Pancreas (tissue), 10 donors: ENCODE results near the gene TTLL5. TPM values are rescaled to one million over a fixed set of nuclear protein-coding genes. Genes with fewer than 3 reads are reported as not detected.

Experiments used
- ATAC-seq, 4 donors: fragments of 200-7000 bp; cut with Tn5 transposase; one replicate each; pipeline versions ENCODE4 v1.8.0 to v1.9.1; 2020; ENCODE audit warnings: mild to moderate bottlenecking in 4 of 4, moderate library complexity in 4 of 4
- DNase-seq, 6 donors: peaks; one replicate each; pipeline ENCODE4 v3.0.0-alpha.2; 2020
- FAIRE-seq: peaks from 2 replicates; lab custom pipeline; 2012; peaks lifted over from hg19 to GRCh38; lab: Jason Lieb, UNC
- H3K27ac ChIP-seq, 4 donors: fragments of 200-600 bp; sonication (generic); 1 replicate in 3 of 4; 2 replicates in 1 of 4; pipeline versions ENCODE4 v1.5.0 to v1.8.0; 2020
- H3K27me3 ChIP-seq, 4 donors: fragments of 200-600 bp; one replicate each; pipeline ENCODE4 v1.8.0; 2021
- H3K36me3 ChIP-seq, 3 donors: fragments of 200-600 bp; sonication (generic) in 1 of 3; one replicate each; pipeline versions ENCODE4 v1.5.0 to v1.8.0; 2020 to 2021
- H3K4me1 ChIP-seq, 3 donors: fragments of 200-600 bp; one replicate each; pipeline ENCODE4 v1.8.0; 2021
- H3K4me3 ChIP-seq, 4 donors: fragments of 200-600 bp; sonication (generic) in 2 of 4; one replicate each; pipeline versions ENCODE4 v1.5.0 to v1.8.0; 2020 to 2021
- H3K9me3 ChIP-seq, 4 donors: fragments of 200-600 bp; one replicate each; pipeline ENCODE4 v1.8.0; 2021
- WGBS, 2 donors: extraction: QIAGEN DNeasy Blood & Tissue Kit; methylation state at CpG; one replicate each; pipeline ENCODE4 v1.1.7; 2013; 5-methylcytosine and 5-hydroxymethylcytosine counted together
- intact Hi-C, 3 donors: fragments of 100-400 bp; cut with DNase I; formaldehyde crosslinking; loops; one replicate each; pipeline versions ENCODE4 v1.11.1 to v1.14.2; 2022
- polyA plus RNA-seq, 2 donors: library from polyadenylated mRNA; stranded (reverse); fragments of 200-250 nt; gene quantifications; one replicate each; pipeline ENCODE4 v1.2.3, GENCODE V29; 2013
- total RNA-seq, 6 donors: library from RNA; stranded (reverse); fragmentation: NEBNext Ultra II Directional in 4 of 6; extraction: Animal tissue kit (Norgen Biotek cat#: 25700) in 4 of 6; gene quantifications; one replicate each; pipeline versions ENCODE4 v1.2.1 to v1.2.4, GENCODE V29; 2021 to 2023
- TF ChIP-seq, protein P1 (sequence below), 4 donors: fragments of 200-600 bp; sonication (generic) in 3 of 4; IDR thresholded peaks; one replicate each; pipeline versions ENCODE4 v1.5.0 to v1.8.0; 2021; ENCODE audit warnings: antibody characterized with exemption in 4 of 4
- donor health status: healthy with polysubstance abuse.
- donor health status: DM: no; HTN: no; CAD: no; lungs with moderate emphysema.
- donor health status: DM: no; HTN: no; CAD: no.
- donor health status: control.
- donor health status: control.
- donor health status: Bipolar disorder and iron deficiency.
- donor health status: DM: yes; HTN: yes; CAD: no.
- donor health status: DM: no; HTN: no; CAD: no.
- donor health status: DM: no; HTN: no; CAD: no.
- donor health status: DM: yes; HTN: yes; CAD: no.

The TTLL5 gene
- total and polyA plus RNA-seq, 8 donors, result 7.6 to 22.6 (median 12.0) TPM

DNA sequence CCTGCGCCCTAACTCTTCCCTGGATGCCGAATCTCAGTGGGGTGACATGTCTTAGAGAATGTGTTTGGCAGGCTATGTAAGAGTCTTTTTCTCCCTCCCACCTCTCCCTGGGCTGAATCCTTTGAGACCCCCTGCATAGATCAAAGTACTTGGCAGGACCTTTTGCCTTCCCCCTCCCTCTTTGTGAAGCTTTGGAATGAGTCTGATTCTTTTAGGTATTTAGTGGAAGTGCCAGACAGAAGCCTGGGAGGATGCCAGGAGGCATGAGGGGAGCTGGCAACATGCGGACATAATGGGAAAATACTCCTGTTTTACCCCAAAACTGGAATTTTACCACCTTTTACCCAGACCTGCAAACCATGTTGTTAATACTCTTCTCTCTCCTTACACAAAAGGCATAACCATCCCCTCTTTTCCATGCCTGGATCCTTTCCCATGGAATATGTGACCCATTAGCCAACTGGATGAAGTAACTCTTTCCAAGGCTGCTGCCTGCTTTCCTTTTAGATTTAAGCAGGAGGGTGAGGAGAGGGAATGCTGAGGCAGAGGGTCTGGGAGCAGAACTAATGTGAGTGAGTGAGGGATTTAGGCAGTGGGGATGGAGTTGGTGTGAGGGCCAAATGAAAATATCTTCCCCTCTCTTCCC lies 41.7 kb downstream of the TTLL5 start:
- Histone ChIP-seq H3K9me3 (no peaks in the 10 kb centered on the region), H3K27ac (peak overlapping the region in 3 of 4 donors; percentile 20 to 32 (median 28)), H3K36me3 (peaks cover 0 to 7% (median 5%) of the 10 kb centered on the region in 3 donors), H3K27me3 (no peaks in the 10 kb centered on the region), H3K4me1 (no peaks in the 10 kb centered on the region), H3K4me3 (no peak overlapping the region)
- intact Hi-C loops, result no loop called here
- 54 to 61% methylated on average over 3 of the region's 3 CpGs for WGBS, 2 donors
- FAIRE-seq, result no peak
- peak in 3 of 6 donors; percentile 25 to 46 (median 42) for DNase-seq
- ATAC-seq, result peak; percentile 36 to 77 (median 57)
- TF ChIP-seq, protein P1, sequence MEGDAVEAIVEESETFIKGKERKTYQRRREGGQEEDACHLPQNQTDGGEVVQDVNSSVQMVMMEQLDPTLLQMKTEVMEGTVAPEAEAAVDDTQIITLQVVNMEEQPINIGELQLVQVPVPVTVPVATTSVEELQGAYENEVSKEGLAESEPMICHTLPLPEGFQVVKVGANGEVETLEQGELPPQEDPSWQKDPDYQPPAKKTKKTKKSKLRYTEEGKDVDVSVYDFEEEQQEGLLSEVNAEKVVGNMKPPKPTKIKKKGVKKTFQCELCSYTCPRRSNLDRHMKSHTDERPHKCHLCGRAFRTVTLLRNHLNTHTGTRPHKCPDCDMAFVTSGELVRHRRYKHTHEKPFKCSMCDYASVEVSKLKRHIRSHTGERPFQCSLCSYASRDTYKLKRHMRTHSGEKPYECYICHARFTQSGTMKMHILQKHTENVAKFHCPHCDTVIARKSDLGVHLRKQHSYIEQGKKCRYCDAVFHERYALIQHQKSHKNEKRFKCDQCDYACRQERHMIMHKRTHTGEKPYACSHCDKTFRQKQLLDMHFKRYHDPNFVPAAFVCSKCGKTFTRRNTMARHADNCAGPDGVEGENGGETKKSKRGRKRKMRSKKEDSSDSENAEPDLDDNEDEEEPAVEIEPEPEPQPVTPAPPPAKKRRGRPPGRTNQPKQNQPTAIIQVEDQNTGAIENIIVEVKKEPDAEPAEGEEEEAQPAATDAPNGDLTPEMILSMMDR (IDR thresholded peaks at IDR 0.05), result no peak

DNA sequence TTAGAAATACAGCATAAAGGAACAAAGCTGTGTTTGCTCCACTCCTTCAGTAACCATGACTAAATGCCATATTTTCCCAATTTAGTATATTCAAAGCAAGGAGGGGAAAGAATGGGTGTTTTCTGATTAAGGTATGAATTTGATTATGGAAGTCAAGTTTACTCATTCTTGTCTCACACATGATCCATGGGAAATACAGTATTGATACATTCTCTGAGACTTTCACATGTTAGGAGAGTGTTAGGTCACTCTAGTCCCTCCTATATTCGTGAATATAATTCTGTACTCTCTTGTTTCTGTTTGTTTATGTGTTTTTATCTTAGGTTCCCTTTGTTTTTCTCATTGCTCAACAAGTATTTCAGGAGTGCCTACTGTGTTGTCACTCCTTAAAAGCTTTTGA lies 42.4 kb downstream of the TTLL5 start:
- intact Hi-C loops, result no loop called here
- no peak for FAIRE-seq
- no peak for ATAC-seq
- Histone ChIP-seq H3K27me3 (no peaks in the 10 kb centered on the region), H3K9me3 (no peaks in the 10 kb centered on the region), H3K4me1 (no peaks in the 10 kb centered on the region), H3K36me3 (peaks cover 0 to 7% (median 5%) of the 10 kb centered on the region in 3 donors), H3K27ac (peak overlapping the region in 1 of 4 donors; percentile 32), H3K4me3 (no peak overlapping the region)
- WGBS, 2 donors, result 55 to 67% methylated on average over 1 of the region's 1 CpG
- TF ChIP-seq, protein P1 (IDR thresholded peaks at IDR 0.05), result no peak
- no peak for DNase-seq

DNA sequence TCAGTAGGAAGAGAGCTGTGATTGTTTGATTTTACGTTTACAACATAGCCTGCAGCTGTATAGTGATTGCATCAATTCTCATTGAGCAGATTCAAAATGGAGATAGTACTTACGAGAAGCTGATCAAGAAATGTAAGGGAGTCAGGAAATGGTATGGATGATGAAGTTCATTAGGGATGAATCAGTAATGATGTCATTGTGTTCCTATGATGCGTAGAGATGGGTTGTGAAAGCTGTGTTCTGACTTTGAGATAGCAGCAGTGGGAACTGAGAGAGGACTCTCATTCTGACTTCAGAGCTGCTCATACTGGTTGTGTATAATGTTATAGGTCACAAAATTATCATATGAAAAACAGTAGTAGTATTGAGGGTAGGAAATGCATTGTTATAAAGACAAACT lies 44.0 kb downstream of the TTLL5 start:
- intact Hi-C loops, result loop anchor here in 2 of 3 donors (5.0 kb wide), 1 partner anchor 277 kb away; the partner anchor contains the start of gene TGFB3 (in 2 of the 2)
- FAIRE-seq (no peak), DNase-seq (no peak), ATAC-seq (no peak)
- Histone ChIP-seq H3K4me1 (no peaks in the 10 kb centered on the region), H3K36me3 (peaks cover 0 to 4% (median 0%) of the 10 kb centered on the region in 3 donors), H3K4me3 (no peak overlapping the region), H3K9me3 (no peaks in the 10 kb centered on the region), H3K27me3 (no peaks in the 10 kb centered on the region), H3K27ac (no peak overlapping the region)
- TF ChIP-seq, protein P1 (IDR thresholded peaks at IDR 0.05), result no peak
- 90 to 92% methylated on average over 3 of the region's 3 CpGs for WGBS, 2 donors

DNA sequence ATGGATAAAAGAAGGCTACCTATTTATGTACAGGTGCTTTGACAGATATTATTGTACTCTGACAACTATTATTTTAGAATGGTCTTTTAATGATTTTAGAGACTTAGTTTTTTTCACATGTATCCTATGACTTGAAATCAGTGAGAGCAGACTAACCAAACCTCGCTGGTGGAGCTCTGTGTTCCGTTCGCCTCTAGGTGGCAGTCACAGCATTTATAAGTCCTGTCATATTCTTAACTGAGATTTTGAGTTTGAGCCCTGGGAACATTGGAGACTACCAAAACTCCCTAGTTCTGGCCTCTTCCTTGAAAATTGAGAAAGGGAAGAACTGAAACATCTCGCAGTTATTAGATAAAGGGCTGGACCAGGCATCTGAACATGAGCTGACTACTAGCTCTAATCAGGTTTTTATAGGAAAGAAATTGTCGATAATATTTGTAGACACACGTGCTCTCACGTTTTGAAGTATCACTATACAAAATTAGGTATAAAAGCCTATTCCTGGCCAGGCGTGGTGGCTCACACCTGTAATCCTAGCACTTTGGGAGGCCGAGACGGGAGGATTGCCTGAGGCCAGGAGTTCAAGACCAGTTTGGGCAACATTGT lies 48.3 kb downstream of the TTLL5 start:
- H3K9me3 ChIP-seq, result no peaks in the 10 kb centered on the region
- 48 to 50% methylated on average over 10 of the region's 10 CpGs for WGBS, 2 donors
- no peaks in the 10 kb centered on the region for H3K36me3 ChIP-seq
- TF ChIP-seq, protein P1 (IDR thresholded peaks at IDR 0.05), result peak; percentile 43 to 74 (median 66)
- peak; percentile 36 to 74 (median 66) for ATAC-seq
- no peak overlapping the region for H3K27ac ChIP-seq
- intact Hi-C loops, result loop anchor here in 2 of 3 donors (5.0 kb wide), 1 partner anchor 273 kb away; the partner anchor contains the start of gene TGFB3 (in 2 of the 2)
- no peak overlapping the region for H3K4me3 ChIP-seq
- DNase-seq, result peak; percentile 62 to 83 (median 68)
- H3K4me1 ChIP-seq, result peaks cover 15 to 18% (median 17%) of the 10 kb centered on the region in 3 donors
- no peaks in the 10 kb centered on the region for H3K27me3 ChIP-seq
- FAIRE-seq, result peak; percentile 95
